PC-3 (cell line): Measurements from ENCODE around the gene PRICKLE4. TPM values are rescaled to one million over a fixed set of nuclear protein-coding genes. Genes with fewer than 3 reads are reported as not detected.

Experiments
- ATAC-seq: fragments of 200-7000 bp; cut with Tn5 transposase; 2 replicates; pipeline ENCODE4 v1.9.1; 2020; ENCODE audit warnings: mild to moderate bottlenecking, moderate library complexity
- BruUV-seq: library from RNA; stranded (reverse); fragments of 400-500 nt; replicated peaks from 2 replicates; lab custom pipeline; 2021; lab: Mats Ljungman, UMichigan
- CTCF ChIA-PET: fragments of 300-600 bp; sonication (Branson Sonifier 250); formaldehyde crosslinking; loops from one replicate; lab custom pipeline; 2022; ENCODE audit warnings: antibody characterized with exemption; lab: Charles Lee
- POLR2A ChIA-PET: fragments of 300-600 bp; sonication (Branson Sonifier 250); formaldehyde crosslinking; loops from one replicate; lab custom pipeline; 2022; ENCODE audit warnings: antibody characterized with exemption; ENCODE audit not compliant: unreplicated experiment; lab: Charles Lee
- DNase-seq: peaks from one replicate; pipeline ENCODE4 v3.0.0-alpha.2; 2015
- H2AFZ ChIP-seq: fragments of 300-600 bp; sonication (generic); 2 replicates; pipeline ENCODE4 v1.6.0; 2016; ENCODE audit warnings: antibody characterized with exemption, low read length
- H3F3A ChIP-seq: fragments of 300-600 bp; sonication (generic); one replicate; pipeline ENCODE4 v1.6.0; 2017; ENCODE audit warnings: antibody characterized with exemption, low read length, control low read depth, mild to moderate bottlenecking; ENCODE audit not compliant: unreplicated experiment
- H3K27ac ChIP-seq: fragments of 300-600 bp; sonication (generic); 2 replicates; pipeline ENCODE4 v1.5.1; 2016; ENCODE audit warnings: mild to moderate bottlenecking, low read length
- H3K27me3 ChIP-seq: fragments of 300-600 bp; sonication (generic); 2 replicates; pipeline ENCODE4 v1.6.1; 2016; ENCODE audit warnings: low read length, mixed read lengths
- H3K36me3 ChIP-seq: fragments of 300-600 bp; sonication (generic); 2 replicates; pipeline ENCODE4 v1.6.1; 2016; ENCODE audit warnings: low read depth, mixed run types, low read length, mixed read lengths
- H3K4me1 ChIP-seq: fragments of 300-600 bp; sonication (generic); 2 replicates; pipeline ENCODE4 v1.5.1; 2016; ENCODE audit warnings: low read length; ENCODE audit not compliant: insufficient read depth
- H3K4me2 ChIP-seq: fragments of 300-600 bp; sonication (generic); 2 replicates; pipeline ENCODE4 v1.6.0; 2016; ENCODE audit warnings: low read length
- H3K4me3 ChIP-seq: fragments of 300-600 bp; sonication (generic); 2 replicates; pipeline ENCODE4 v1.5.1; 2016; ENCODE audit warnings: mild to moderate bottlenecking, low read length, mixed read lengths
- H3K79me2 ChIP-seq: fragments of 300-600 bp; sonication (generic); 2 replicates; pipeline ENCODE4 v1.6.1; 2017; ENCODE audit warnings: low read length, mixed read lengths
- H3K9ac ChIP-seq: fragments of 300-600 bp; sonication (generic); 2 replicates; pipeline ENCODE4 v1.6.0; 2016; ENCODE audit warnings: mild to moderate bottlenecking, low read length
- H3K9me2 ChIP-seq: fragments of 300-600 bp; sonication (generic); replicated peaks from 2 replicates; pipeline ENCODE4 v1.6.1; 2016; ENCODE audit warnings: mixed run types, low read length, mixed read lengths
- H3K9me3 ChIP-seq: fragments of 300-600 bp; sonication (generic); 2 replicates; pipeline ENCODE4 v1.6.1; 2016; ENCODE audit warnings: low read length, mixed read lengths
- H4K20me1 ChIP-seq: fragments of 300-600 bp; sonication (generic); 2 replicates; pipeline ENCODE4 v1.6.1; 2016; ENCODE audit warnings: low read length, mixed read lengths
- EZH2 ChIP-seq: fragments of 300-600 bp; sonication (generic); IDR thresholded peaks from one replicate; pipeline ENCODE4 v1.6.1; 2017; ENCODE audit warnings: antibody characterized with exemption, mild to moderate bottlenecking, low read length; ENCODE audit not compliant: unreplicated experiment
- EZH2phosphoT487 ChIP-seq: fragments of 300-600 bp; sonication (generic); IDR thresholded peaks from 2 replicates; pipeline ENCODE4 v1.6.1; 2018; ENCODE audit warnings: mild to moderate bottlenecking, antibody characterized with exemption, low read length, borderline replicate concordance
- intact Hi-C: fragments of 100-400 bp; cut with micrococcal nuclease; formaldehyde crosslinking; loops from 2 replicates; pipeline ENCODE4 v1.9.0; 2023
- total RNA-seq: library from RNA; depleted of rRNA; stranded (reverse); fragments of >200 nt; gene quantifications from 2 replicates; pipeline ENCODE4 v1.2.3, GENCODE V29; 2014
- TF ChIP-seq, protein P1 (sequence below): fragments of 300-600 bp; sonication (generic); conservative IDR thresholded peaks from 2 replicates; pipeline ENCODE4 v1.5.1; 2017; ENCODE audit warnings: antibody characterized with exemption, low read depth, mild to moderate bottlenecking, low read length

The PRICKLE4 gene
- total RNA-seq, 1 experiment from 2014 or later, result 0.26 TPM

DNA sequence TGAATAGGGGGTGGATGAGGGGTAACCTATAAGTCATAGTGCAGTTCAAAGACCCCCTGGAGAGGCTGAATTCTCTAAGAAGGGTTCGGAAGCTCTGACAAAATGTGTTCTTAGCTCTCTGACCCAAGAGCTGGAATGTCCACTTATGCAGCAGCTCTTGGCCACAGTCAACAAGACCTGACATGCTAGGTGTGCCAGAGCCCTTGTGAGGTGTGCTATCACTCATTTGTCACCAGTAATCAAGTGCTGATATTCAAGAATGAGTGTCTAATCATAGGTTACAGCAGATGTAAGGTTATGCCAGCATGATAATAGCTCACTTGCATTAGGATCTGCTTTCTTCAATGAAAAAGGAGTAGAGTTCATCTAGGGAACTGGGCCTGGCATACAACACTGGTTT, 35.0 kb downstream of the PRICKLE4 start:
- no peak overlapping the region for H3K27ac ChIP-seq
- H3K9me2 ChIP-seq, result no peaks in the 10 kb centered on the region
- no peaks in the 10 kb centered on the region for H3K4me1 ChIP-seq
- H3K36me3 ChIP-seq, result no peaks in the 10 kb centered on the region
- TF ChIP-seq, protein P1, sequence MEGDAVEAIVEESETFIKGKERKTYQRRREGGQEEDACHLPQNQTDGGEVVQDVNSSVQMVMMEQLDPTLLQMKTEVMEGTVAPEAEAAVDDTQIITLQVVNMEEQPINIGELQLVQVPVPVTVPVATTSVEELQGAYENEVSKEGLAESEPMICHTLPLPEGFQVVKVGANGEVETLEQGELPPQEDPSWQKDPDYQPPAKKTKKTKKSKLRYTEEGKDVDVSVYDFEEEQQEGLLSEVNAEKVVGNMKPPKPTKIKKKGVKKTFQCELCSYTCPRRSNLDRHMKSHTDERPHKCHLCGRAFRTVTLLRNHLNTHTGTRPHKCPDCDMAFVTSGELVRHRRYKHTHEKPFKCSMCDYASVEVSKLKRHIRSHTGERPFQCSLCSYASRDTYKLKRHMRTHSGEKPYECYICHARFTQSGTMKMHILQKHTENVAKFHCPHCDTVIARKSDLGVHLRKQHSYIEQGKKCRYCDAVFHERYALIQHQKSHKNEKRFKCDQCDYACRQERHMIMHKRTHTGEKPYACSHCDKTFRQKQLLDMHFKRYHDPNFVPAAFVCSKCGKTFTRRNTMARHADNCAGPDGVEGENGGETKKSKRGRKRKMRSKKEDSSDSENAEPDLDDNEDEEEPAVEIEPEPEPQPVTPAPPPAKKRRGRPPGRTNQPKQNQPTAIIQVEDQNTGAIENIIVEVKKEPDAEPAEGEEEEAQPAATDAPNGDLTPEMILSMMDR, result no peak
- TF ChIP-seq EZH2 (no peak), EZH2phosphoT487 (no peak)
- H3K79me2 ChIP-seq, result no peaks in the 10 kb centered on the region
- no peaks in the 10 kb centered on the region for H3K27me3 ChIP-seq
- no TSS peak for BruUV-seq
- H4K20me1 ChIP-seq, result no peaks in the 10 kb centered on the region
- POLR2A ChIA-PET, result no interaction called here
- no peak overlapping the region for H3K4me3 ChIP-seq
- no peak overlapping the region for H2AFZ ChIP-seq
- intact Hi-C loops, result no loop called here
- H3K9ac ChIP-seq, result no peak overlapping the region
- no peak overlapping the region for H3K4me2 ChIP-seq
- ATAC-seq, result no peak
- DNase-seq, result no peak
- no peaks in the 10 kb centered on the region for H3F3A ChIP-seq
- CTCF ChIA-PET, result no interaction called here
- H3K9me3 ChIP-seq, result no peaks in the 10 kb centered on the region

DNA sequence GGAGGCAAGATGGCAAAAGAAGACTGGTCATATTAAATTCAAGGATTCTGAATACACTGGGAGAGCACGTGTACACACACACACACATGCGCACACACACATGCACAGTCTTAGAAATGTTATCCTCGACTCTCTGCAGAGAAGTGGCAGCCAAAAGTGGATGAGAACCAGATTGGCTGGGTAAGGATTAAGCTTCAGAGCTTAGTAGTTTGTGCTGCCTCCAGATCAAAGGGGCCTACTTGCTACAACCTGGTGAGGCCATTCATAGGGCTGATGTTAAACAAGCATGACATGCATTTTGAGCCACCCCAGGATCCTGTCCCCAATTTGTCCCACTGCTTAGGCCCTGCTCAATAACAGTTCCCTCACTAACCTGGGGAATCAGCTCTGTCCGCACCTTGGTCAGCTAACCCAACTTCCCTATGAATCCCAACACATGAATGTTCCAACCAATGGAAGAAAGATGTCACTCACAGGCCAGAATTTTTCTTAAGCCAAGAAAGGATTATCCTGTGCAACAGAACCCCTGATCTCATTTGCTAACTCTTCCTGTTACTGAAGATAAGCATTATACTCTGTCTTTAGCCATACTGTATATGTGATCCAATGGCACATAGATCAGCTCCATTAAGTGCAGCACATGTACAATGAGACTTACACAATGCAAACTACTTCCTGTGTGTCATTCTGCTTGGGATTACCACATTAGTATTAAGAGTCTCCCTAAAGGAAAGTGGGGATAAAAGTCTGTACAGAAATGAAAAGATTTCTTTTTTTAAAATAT, 37.9 kb downstream of the PRICKLE4 start:
- CTCF ChIA-PET, result no interaction called here
- no peak for ATAC-seq
- BruUV-seq, result no TSS peak

DNA sequence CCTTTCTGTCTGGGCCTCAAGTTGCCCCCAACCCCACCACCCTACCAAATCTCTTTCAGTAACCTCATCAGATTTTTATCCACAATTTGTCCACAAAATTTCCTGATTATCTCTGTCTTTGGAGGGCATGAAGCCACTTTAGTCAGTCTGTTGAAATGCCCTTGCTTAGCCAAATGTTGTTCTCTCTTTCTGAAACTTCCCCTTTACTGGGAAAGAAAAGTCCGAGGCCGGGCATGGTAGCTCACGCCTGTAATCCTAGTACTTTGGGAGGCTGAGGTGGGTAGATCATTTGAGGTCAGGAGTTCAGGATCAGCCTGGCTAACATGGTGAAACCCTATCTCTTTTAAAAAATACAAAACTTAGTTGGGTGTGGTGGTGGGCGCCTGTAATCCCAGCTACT, 40.7 kb downstream of the PRICKLE4 start:
- Histone ChIP-seq H3K36me3 (no peaks in the 10 kb centered on the region), H3K9me2 (no peaks in the 10 kb centered on the region), H2AFZ (no peak overlapping the region), H3K9ac (no peak overlapping the region), H3K4me2 (no peak overlapping the region), H3K27ac (no peak overlapping the region), H3K79me2 (no peaks in the 10 kb centered on the region), H3K9me3 (no peaks in the 10 kb centered on the region), H3K4me1 (peaks cover 12% of the 10 kb centered on the region), H4K20me1 (no peaks in the 10 kb centered on the region), H3F3A (no peaks in the 10 kb centered on the region), H3K27me3 (no peaks in the 10 kb centered on the region), H3K4me3 (no peak overlapping the region)
- BruUV-seq, result no TSS peak
- intact Hi-C loops, result no loop called here
- TF ChIP-seq EZH2 (no peak), EZH2phosphoT487 (no peak)
- TF ChIP-seq, protein P1, result no peak
- no peak for DNase-seq
- ATAC-seq, result no peak
- POLR2A ChIA-PET, result no interaction called here
- CTCF ChIA-PET, result no interaction called here

More for the DNA sequence above, 37.9 kb downstream of the PRICKLE4 start:
- no peaks in the 10 kb centered on the region for H4K20me1 ChIP-seq
- no peaks in the 10 kb centered on the region for H3K9me3 ChIP-seq
- DNase-seq, result no peak
- no peak overlapping the region for H2AFZ ChIP-seq
- no peak overlapping the region for H3K4me3 ChIP-seq
- no peak for TF ChIP-seq EZH2phosphoT487
- TF ChIP-seq, protein P1, result no peak
- TF ChIP-seq EZH2, result no peak
- H3F3A ChIP-seq, result no peaks in the 10 kb centered on the region
- H3K4me1 ChIP-seq, result no peaks in the 10 kb centered on the region
- no peak overlapping the region for H3K27ac ChIP-seq
- no peaks in the 10 kb centered on the region for H3K36me3 ChIP-seq
- POLR2A ChIA-PET, result no interaction called here
- H3K4me2 ChIP-seq, result no peak overlapping the region
- no peaks in the 10 kb centered on the region for H3K79me2 ChIP-seq
- no peaks in the 10 kb centered on the region for H3K9me2 ChIP-seq
- H3K27me3 ChIP-seq, result no peaks in the 10 kb centered on the region
- H3K9ac ChIP-seq, result no peak overlapping the region
- intact Hi-C loops, result no loop called here
